Trophoblast cell (in vitro differentiated cells and primary cell): ENCODE results near the gene TBL1X.

Source experiments
- DNase-seq, 2 donors: peaks; one replicate each; pipeline ENCODE4 v3.0.0-alpha.2; 2016
- H2AFZ ChIP-seq: 2 replicates; pipeline ENCODE4 v1.6.1; 2013; ENCODE audit warnings: low read length, moderate library complexity, mild to moderate bottlenecking; ENCODE audit not compliant: insufficient read depth, poor library complexity
- H2AK5ac ChIP-seq: 2 replicates; pipeline ENCODE4 v1.6.1; 2013; ENCODE audit warnings: mild to moderate bottlenecking, low read length
- H2BK120ac ChIP-seq: 2 replicates; pipeline ENCODE4 v1.6.1; 2013; ENCODE audit warnings: low read length, mild to moderate bottlenecking, moderate library complexity; ENCODE audit not compliant: insufficient read depth, poor library complexity
- H2BK12ac ChIP-seq: 2 replicates; pipeline ENCODE4 v1.6.1; 2013; ENCODE audit warnings: mild to moderate bottlenecking, low read length, moderate library complexity
- H2BK5ac ChIP-seq: 2 replicates; pipeline ENCODE4 v1.6.1; 2013; ENCODE audit warnings: low read length, low read depth, moderate library complexity, mild to moderate bottlenecking; ENCODE audit not compliant: poor library complexity
- H3K14ac ChIP-seq: 2 replicates; pipeline ENCODE4 v1.6.1; 2013; ENCODE audit warnings: mild to moderate bottlenecking, low read length
- H3K18ac ChIP-seq: 2 replicates; pipeline ENCODE4 v1.6.1; 2013; ENCODE audit warnings: mild to moderate bottlenecking, low read length
- H3K23ac ChIP-seq: 2 replicates; pipeline ENCODE4 v1.6.1; 2013; ENCODE audit warnings: low read length
- H3K27ac ChIP-seq: 2 replicates; pipeline ENCODE4 v1.5.1; 2013; ENCODE audit warnings: low read depth, mild to moderate bottlenecking, inconsistent platforms, low read length, moderate library complexity
- H3K27me3 ChIP-seq: 2 replicates; pipeline ENCODE4 v1.6.1; 2013; ENCODE audit warnings: inconsistent platforms, mild to moderate bottlenecking, low read length, moderate library complexity; ENCODE audit not compliant: insufficient read depth
- H3K36me3 ChIP-seq, 2 experiments: 1 replicate in 1 of 2; 2 replicates in 1 of 2; pipeline ENCODE4 v1.6.1; 2013; ENCODE audit warnings: low read length in 2 of 2, mild to moderate bottlenecking in 2 of 2, moderate library complexity in 1 of 2; ENCODE audit not compliant: insufficient read depth in 2 of 2, control insufficient read depth in 1 of 2
- H3K4ac ChIP-seq: 2 replicates; pipeline ENCODE4 v1.6.1; 2013; ENCODE audit warnings: low read depth, mild to moderate bottlenecking, low read length, moderate library complexity
- H3K4me1 ChIP-seq, 2 experiments: 1 replicate in 1 of 2; 2 replicates in 1 of 2; pipeline ENCODE4 v1.6.1; 2013; ENCODE audit warnings: low read length in 2 of 2, mild to moderate bottlenecking in 2 of 2, moderate library complexity in 1 of 2; ENCODE audit not compliant: insufficient read depth in 2 of 2, control insufficient read depth in 1 of 2
- H3K4me2 ChIP-seq: 2 replicates; pipeline ENCODE4 v1.6.1; 2013; ENCODE audit warnings: inconsistent platforms, mild to moderate bottlenecking, low read length, moderate library complexity
- H3K4me3 ChIP-seq: 2 replicates; pipeline ENCODE4 v1.5.1; 2013; ENCODE audit warnings: mild to moderate bottlenecking, low read depth, low read length, inconsistent platforms
- H3K79me1 ChIP-seq: one replicate; pipeline ENCODE4 v1.6.1; 2013; ENCODE audit warnings: low read length
- H3K79me2 ChIP-seq: 2 replicates; pipeline ENCODE4 v1.6.1; 2013; ENCODE audit warnings: low read length, mild to moderate bottlenecking; ENCODE audit not compliant: control insufficient read depth, insufficient read depth, poor library complexity
- H3K9ac ChIP-seq: 2 replicates; pipeline ENCODE4 v1.6.1; 2013; ENCODE audit warnings: mild to moderate bottlenecking, low read length
- H3K9me3 ChIP-seq: 2 replicates; pipeline ENCODE4 v1.6.1; 2013; ENCODE audit warnings: low read depth, mild to moderate bottlenecking, control low read depth, inconsistent platforms, low read length; ENCODE audit not compliant: insufficient read depth
- H4K12ac ChIP-seq: 2 replicates; pipeline ENCODE4 v1.6.1; 2013; ENCODE audit warnings: low read depth, mild to moderate bottlenecking, low read length, moderate library complexity
- H4K8ac ChIP-seq: 2 replicates; pipeline ENCODE4 v1.6.1; 2013; ENCODE audit warnings: low read depth, mild to moderate bottlenecking, low read length, moderate library complexity
- H4K91ac ChIP-seq: one replicate; pipeline ENCODE4 v1.6.1; 2013; ENCODE audit warnings: low read depth, mild to moderate bottlenecking, low read length, moderate library complexity
- WGBS: extraction: QIAGEN DNeasy Blood & Tissue Kit; methylation state at CpG from one replicate; pipeline ENCODE4 v1.1.7; 2013; ENCODE audit warnings: missing lambda C conversion rate; ENCODE audit not compliant: insufficient read length, insufficient coverage; ENCODE audit errors: extremely low coverage; 5-methylcytosine and 5-hydroxymethylcytosine counted together

TBL1X gene

DNA sequence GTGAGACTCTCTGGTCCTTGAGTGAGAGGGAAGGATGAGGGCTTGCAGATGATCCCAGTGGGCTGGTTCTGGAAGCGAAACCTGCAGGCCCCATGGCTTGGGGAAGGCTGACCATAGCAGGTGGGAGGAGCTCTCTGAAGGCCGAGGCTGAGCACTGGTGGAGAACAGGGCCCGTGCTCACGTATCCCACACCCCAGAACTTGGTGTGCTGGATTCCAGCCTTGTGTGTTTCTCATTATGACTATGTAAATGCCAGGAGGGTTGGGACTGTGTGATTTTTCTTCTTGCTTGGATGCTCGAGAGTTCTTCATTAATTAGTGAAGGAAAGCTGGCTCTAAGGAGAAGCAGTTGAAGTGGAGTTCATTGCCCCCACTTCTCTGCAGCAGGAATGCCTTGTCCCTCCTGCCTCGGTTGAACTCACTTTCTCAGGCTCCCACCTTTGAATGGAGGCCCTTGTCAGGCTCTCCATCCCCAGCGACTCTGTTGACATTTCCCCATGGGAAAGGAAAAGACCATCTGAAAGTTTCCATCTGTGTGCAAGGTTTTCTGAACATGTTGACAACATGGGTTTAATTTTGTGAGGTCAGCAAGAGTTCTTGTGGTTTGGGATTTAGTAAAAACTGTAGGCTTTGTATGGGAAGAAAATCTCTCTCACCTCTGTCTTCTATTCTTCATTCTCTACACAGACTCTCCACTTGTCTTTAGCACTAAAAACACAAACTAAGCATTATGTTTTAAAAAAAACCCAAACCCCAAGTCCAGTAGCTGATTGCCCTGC lies 57.7 kb downstream of the TBL1X start:
- DNase-seq, result no peak
- Histone ChIP-seq H3K4me1 (peaks cover 0 to 4% of the 10 kb centered on the region in 2 experiments), H4K91ac (no peak overlapping the region), H3K27me3 (no peaks in the 10 kb centered on the region), H3K79me1 (no peaks in the 10 kb centered on the region), H3K36me3 (no peaks in the 10 kb centered on the region), H3K79me2 (peaks cover 2% of the 10 kb centered on the region), H2BK5ac (no peak overlapping the region), H3K4ac (no peak overlapping the region), H3K9me3 (no peaks in the 10 kb centered on the region), H3K27ac (no peak overlapping the region), H3K18ac (no peak overlapping the region), H4K8ac (no peak overlapping the region), H3K4me3 (no peak overlapping the region), H4K12ac (no peak overlapping the region), H2BK12ac (no peak overlapping the region), H3K9ac (no peak overlapping the region), H2AFZ (no peak overlapping the region), H3K14ac (no peak overlapping the region), H2AK5ac (no peak overlapping the region), H3K4me2 (no peak overlapping the region), H3K23ac (no peak overlapping the region), H2BK120ac (no peak overlapping the region)
- whole genome bisulfite sequencing, result no CpG with 5 or more reads among the region's 7 CpGs

GRCh38 chrX:9525511-9526248 lies 60.8 kb downstream of the TBL1X start:
- no peak overlapping the region for H3K4ac ChIP-seq
- H4K8ac ChIP-seq, result no peak overlapping the region
- peaks cover 4 to 9% of the 10 kb centered on the region in 2 experiments for H3K4me1 ChIP-seq
- H3K9me3 ChIP-seq, result no peaks in the 10 kb centered on the region
- no CpG with 5 or more reads among the region's 8 CpGs for WGBS
- H3K79me1 ChIP-seq, result no peaks in the 10 kb centered on the region
- H4K91ac ChIP-seq, result no peak overlapping the region
- H2BK120ac ChIP-seq, result no peak overlapping the region
- H3K23ac ChIP-seq, result no peak overlapping the region
- no peak for DNase-seq
- H2AFZ ChIP-seq, result no peak overlapping the region
- no peak overlapping the region for H4K12ac ChIP-seq
- H3K27ac ChIP-seq, result no peak overlapping the region
- no peak overlapping the region for H3K4me2 ChIP-seq
- no peak overlapping the region for H3K14ac ChIP-seq
- no peak overlapping the region for H2BK12ac ChIP-seq
- H3K79me2 ChIP-seq, result peaks cover 2% of the 10 kb centered on the region
- no peak overlapping the region for H3K9ac ChIP-seq
- H3K36me3 ChIP-seq, result no peaks in the 10 kb centered on the region
- H2BK5ac ChIP-seq, result no peak overlapping the region
- H3K18ac ChIP-seq, result no peak overlapping the region
- H2AK5ac ChIP-seq, result no peak overlapping the region
- no peak overlapping the region for H3K4me3 ChIP-seq
- no peaks in the 10 kb centered on the region for H3K27me3 ChIP-seq

DNA sequence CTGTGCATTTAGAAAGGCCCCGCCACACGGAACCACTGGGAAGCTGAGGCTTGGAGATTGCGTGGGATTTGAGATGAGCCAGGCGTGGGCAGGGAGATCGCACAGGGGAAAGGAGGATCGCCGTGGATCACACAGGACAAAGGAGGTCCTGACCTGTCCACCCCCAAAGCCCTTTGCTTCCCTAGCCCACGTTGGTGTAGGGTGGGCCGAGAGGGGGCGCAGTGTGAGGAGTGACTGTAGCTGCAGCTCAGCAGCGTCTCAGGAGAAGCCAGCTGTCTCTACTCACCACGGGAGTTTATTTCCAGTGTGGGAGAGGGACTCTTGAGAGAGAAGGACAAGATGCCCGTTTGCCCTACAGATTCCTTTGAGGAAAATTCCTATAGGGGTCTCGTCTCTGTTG lies 62.1 kb downstream of the TBL1X start:
- Histone ChIP-seq H3K9me3 (no peaks in the 10 kb centered on the region), H3K36me3 (no peaks in the 10 kb centered on the region), H4K91ac (peak overlapping the region; percentile 37), H3K14ac (peak overlapping the region; percentile 61), H2AK5ac (peak overlapping the region; percentile 29), H4K12ac (peak overlapping the region; percentile 43), H3K23ac (no peak overlapping the region), H3K79me2 (peaks cover 2% of the 10 kb centered on the region), H3K18ac (no peak overlapping the region), H3K4me3 (no peak overlapping the region), H3K4ac (peak overlapping the region; percentile 62), H3K4me2 (no peak overlapping the region), H2BK12ac (no peak overlapping the region), H2BK120ac (no peak overlapping the region), H4K8ac (no peak overlapping the region), H2AFZ (no peak overlapping the region), H2BK5ac (no peak overlapping the region), H3K4me1 (peaks cover 4 to 10% of the 10 kb centered on the region in 2 experiments), H3K27me3 (no peaks in the 10 kb centered on the region), H3K27ac (no peak overlapping the region), H3K79me1 (no peaks in the 10 kb centered on the region), H3K9ac (no peak overlapping the region)
- WGBS, result no CpG with 5 or more reads among the region's 14 CpGs
- DNase-seq, result no peak

GRCh38 chrX:9528498-9528897 lies 63.6 kb downstream of the TBL1X start:
- Histone ChIP-seq H3K36me3 (no peaks in the 10 kb centered on the region), H3K4ac (no peak overlapping the region), H3K4me2 (no peak overlapping the region), H2BK5ac (no peak overlapping the region), H3K14ac (no peak overlapping the region), H2AK5ac (no peak overlapping the region), H4K91ac (no peak overlapping the region), H3K18ac (no peak overlapping the region), H2AFZ (no peak overlapping the region), H3K27me3 (no peaks in the 10 kb centered on the region), H3K9ac (no peak overlapping the region), H2BK12ac (no peak overlapping the region), H3K4me3 (no peak overlapping the region), H3K27ac (no peak overlapping the region), H4K12ac (no peak overlapping the region), H3K9me3 (no peaks in the 10 kb centered on the region), H3K4me1 (peaks cover 4 to 11% of the 10 kb centered on the region in 2 experiments), H2BK120ac (no peak overlapping the region), H3K23ac (no peak overlapping the region), H3K79me1 (no peaks in the 10 kb centered on the region), H4K8ac (no peak overlapping the region), H3K79me2 (peaks cover 2% of the 10 kb centered on the region)
- WGBS, result no CpG with 5 or more reads among the region's 7 CpGs
- no peak for DNase-seq
